DMS 273 treated with DMSO at 0.1 percent for 48 hours (cell line): Measurements from ENCODE around the gene CARNS1.

Experiments used
- DNase-seq: peaks from one replicate; lab custom pipeline; 2025; lab: John Stamatoyannopoulos, UW

The CARNS1 gene

DNA sequence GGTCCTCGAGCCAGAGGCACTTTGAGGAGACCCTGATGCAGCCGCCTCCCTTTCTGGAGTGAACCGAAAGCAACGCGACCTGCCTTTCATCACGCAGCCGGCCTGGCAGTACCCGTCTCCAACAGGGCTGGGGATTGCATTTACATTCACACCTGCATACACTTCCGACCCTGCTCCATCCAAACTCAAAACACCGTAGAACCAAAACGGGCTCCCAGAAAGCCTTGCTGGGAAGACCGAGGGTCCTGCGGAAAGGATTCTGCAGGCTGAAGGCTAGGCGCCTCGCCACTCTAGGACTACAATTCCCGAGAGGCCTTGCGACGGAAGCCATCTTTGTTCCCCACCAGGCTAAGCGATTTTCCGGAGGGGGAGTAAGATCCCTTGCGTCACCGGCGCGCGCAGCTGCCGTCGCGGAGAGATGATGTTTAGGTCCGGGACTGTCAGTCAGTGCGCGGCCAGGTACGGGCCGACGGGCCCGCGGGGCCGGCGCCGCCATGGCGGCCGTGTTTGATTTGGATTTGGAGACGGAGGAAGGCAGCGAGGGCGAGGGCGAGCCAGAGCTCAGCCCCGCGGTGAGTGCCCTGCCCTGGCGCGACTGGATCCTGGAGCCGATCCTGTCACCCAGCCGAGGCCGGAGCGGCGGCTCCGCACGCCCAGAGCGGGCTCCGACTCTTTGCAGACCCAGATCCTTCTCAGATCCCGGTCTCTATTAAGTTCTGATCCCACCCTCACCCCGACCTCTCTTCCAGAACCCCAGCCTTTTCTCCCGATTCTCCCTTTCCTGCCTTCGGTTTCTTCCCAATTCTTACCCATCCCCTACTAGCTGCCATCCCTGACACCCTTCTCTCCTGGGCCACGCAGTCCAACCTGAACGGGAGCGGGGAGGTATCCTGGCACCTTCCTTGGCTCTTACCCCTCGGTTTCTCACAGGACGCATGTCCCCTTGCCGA lies 12.8 kb downstream of the CARNS1 start, which contains the start of gene RPS6KB2:
Gene RPS6KB2, plus strand, starts transcription at position 443 of the 950 bp plus-strand sequence. Its CDS starts 52 bp downstream, at position 495.
- peak; percentile 76 for DNase-seq

DNA sequence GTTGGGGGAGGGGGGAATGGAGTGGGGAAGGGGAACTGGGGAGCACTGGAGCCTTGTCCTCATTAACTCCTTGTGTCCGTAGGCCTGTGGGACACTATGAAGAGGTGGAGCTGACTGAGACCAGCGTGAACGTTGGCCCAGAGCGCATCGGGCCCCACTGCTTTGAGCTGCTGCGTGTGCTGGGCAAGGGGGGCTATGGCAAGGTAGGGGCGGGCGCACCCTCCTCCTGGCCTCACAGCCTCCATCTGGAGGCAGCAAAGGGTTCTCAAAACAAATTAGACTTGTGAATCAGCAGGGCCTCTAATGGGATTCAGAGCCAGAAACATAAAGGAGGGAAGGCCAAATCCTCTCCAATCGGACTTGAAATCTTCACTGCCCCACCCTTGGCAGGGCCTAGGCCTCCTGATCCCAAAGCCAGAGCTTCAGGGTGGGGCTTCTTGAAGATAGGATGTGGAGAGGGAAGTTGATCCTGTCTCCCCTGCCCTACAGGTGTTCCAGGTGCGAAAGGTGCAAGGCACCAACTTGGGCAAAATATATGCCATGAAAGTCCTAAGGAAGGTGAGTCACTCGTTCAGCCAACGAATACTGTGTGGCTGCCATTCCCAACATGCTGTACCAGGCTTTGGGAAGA lies 13.7 kb downstream of the CARNS1 start:
- no peak for DNase-seq

DNA sequence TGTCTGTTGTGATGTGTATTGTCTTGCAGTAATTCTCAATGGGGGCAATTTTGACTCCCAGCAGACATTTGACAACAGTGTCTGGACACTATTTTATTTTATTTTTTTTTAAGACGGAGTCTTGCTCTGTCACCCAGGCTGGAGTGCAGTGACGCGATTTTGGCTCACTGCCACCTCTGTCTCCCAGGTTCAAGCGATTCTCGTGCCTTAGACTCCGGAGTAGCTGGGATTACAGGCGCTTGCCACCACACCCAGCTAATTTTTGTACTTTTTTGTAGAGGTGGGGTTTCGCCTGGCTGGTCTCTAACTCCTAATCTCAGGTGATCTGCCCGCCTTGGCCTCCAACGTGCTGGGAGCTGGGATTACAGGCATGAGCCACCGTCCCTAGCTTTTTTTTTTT lies 14.2 kb downstream of the CARNS1 start:
- no peak for DNase-seq

DNA sequence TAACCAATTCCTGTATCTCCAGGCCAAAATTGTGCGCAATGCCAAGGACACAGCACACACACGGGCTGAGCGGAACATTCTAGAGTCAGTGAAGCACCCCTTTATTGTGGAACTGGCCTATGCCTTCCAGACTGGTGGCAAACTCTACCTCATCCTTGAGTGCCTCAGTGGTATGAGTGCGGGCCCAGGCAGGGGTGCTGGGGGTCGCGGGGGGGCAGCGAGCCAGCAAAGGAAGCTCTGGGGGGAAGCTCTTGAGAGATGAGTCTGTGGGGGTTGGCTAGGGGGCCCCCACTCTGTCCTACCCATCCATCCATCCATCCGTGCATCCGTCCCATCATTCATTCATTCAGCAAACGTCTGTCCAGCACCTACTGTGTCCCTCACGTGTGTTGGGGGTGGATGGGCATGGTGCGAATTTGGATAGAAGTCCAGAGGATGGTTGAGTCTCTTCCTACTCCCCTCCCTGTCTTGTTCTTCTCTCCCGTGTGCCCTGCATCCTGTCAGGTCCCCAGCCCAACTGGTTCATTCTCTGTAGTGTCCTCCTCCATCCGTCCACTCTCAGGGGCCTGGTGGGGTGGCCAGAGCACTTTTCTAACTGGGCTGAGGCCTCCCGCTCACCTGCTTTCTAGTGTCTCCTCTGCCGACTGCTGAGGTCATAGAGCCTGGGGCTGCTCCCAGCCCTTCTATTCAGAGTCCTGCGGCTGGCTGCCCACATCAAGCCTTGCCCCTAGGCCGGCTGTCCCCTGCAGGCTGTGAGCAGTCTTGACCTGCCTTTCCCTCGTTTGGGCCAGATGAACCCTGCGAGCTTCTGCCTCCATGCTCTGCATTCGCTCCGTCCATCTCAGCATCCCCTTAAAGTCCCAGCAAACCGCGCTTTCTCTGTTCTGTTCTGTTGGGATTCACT lies 16.1 kb downstream of the CARNS1 start:
- no peak for DNase-seq

DNA sequence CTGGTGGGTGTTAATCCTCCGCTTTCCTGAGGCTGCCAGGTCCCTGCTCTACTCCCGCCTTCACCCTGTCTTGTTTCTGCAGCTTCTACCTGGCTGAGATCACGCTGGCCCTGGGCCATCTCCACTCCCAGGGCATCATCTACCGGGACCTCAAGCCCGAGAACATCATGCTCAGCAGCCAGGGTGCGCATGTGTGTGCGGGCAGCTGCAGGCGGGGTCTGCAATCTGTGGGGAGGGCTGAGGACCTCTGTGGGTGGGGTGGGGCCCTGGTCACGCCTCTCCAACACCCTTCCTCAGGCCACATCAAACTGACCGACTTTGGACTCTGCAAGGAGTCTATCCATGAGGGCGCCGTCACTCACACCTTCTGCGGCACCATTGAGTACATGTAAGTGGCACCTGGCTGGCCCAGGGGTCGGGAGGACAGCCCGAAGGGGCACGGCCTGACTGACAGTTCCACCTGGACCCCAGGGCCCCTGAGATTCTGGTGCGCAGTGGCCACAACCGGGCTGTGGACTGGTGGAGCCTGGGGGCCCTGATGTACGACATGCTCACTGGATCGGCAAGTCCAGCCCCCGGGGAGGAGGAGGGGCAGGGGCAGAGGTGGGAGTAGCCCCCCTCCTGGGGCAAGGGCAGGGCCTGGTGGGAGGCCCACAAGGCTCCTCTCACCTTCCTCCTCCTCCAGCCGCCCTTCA lies 17.3 kb downstream of the CARNS1 start:
- DNase-seq = no peak

DNA sequence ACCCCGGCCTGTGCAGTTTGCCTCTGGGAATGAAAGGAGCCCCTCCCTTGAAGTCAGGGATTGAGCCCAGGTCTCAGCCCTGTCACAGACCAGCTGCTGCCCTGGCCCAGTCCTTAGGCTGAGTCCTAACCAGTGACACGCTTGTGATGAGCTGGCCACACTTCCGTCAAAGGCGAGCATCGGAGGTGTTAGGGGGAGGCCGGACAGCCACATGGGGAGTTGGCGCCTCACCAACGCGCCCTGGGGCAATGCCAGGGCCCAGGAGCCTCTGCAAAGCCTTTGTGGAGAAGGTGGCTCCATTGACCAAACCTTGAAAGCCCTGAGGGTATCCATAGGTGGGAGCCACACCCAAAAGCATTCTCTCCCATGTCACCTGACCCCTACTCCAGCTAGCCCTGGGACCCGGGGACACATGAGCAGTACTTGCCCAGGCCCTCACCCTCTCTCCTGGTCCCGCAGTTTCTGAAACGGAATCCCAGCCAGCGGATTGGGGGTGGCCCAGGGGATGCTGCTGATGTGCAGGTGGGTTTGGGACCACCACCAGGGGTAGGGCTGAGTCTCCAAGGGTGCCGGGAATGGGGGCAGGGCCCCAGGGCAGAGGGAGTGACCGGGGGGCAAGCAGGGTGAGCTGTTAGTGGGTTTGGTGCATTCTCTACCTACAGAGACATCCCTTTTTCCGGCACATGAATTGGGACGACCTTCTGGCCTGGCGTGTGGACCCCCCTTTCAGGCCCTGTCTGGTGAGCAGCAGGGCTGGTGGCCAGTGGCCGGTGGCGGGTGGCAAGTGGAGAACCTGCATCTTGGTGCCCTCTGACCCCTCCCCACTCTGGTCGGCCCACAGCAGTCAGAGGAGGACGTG lies 18.3 kb downstream of the CARNS1 start:
- DNase-seq = no peak

DNA sequence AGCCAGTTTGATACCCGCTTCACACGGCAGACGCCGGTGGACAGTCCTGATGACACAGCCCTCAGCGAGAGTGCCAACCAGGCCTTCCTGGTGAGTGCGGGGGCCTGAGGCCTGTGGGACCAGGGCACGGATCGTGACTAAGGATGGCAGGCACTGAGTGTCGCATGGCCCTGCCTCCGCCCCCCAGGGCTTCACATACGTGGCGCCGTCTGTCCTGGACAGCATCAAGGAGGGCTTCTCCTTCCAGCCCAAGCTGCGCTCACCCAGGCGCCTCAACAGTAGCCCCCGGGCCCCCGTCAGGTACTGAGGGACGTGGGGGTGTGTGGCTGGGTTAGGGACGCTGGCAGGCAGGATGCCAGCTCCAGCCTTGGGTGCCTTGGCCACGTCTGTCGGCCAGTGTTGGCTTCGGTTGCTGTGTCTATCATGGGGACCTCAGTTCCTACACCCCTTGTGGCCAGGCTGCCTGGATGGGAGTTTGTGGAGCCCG lies 19.0 kb downstream of the CARNS1 start:
- DNase-seq = no peak

DNA sequence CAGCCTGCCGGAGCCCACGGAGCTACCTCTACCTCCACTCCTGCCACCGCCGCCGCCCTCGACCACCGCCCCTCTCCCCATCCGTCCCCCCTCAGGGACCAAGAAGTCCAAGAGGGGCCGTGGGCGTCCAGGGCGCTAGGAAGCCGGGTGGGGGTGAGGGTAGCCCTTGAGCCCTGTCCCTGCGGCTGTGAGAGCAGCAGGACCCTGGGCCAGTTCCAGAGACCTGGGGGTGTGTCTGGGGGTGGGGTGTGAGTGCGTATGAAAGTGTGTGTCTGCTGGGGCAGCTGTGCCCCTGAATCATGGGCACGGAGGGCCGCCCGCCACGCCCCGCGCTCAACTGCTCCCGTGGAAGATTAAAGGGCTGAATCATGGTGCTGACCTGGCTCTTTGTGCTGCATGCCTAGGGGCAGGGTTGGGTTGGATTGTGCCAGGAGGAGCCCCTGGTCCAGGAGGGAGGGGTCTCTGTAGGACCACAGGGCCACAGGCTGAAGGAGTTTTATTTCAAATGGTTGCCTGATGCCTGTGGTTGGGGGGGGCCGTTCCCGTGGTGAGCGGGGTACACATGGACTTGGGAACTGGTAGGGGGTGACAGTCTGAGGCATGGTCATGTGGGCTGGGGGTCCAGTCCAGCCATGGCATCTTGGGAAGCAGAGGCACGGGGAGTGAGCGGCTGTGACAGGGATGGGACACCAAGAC lies 19.7 kb downstream of the CARNS1 start:
- DNase-seq = no peak

DNA sequence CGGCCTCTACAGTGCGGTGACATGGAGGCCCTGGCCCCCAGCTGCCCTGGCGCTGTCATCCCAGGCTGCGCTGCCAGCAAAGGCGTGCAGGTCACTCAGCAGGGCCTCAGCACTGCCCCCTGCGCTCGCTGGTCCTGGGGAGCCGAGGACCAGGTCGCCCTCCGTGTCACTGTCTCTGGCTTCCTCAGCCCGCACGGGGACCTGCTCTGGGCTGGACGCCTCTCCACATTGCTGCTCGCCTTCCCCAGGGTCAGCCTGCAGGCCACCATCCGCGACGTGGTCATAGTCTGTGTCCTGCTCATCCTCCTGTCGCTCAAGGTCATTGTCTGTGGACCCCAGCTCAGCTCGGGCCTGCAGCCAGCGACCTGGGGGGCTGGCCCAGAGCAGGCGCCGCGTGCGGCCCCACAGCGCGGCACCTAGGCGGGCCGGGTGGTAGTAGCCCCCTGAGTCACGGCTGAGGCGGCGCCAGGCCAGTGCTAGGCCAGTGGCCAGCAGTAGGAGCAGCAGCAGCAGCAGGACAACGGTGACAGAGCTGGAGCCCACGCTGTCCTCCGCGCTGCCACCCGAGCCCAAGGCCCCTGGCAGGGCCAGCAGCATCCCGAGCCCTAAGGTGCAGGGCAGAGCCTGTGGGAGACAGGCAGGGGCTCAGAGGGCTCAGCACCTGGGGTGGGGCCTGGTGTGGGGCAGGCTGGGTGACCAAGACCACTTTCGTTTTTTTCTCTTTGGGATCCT lies 20.4 kb downstream of the CARNS1 start:
- DNase-seq = no peak

DNA sequence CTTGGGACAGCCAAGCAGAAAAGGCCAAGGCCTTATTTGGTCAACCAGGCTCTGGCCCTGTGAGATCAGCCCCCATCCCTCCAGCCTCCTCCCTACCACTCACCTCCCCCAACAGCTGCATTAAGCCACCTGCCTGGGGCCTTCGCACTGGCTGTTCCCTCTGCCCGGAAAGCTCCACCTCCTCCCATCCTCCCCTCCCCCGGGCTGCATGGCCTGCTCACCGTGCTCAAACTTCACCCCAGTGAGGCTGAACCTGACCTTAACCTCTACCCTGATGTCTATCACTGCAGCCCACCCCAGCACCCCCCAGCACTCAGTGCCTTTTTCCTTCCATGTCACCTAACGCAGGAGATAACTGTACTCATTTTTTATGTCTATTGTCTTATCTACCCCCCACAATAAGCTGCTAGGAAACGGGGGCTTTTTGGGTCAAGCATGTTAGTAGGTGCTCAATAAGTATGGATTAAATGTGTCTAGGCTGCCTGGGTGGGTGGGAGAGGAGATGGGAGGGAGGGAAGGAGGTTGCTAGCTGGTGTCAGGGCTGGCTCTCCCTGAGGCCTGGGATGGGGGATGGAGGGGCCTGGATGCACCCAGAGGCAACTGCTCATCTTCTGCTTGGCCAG lies 21.1 kb downstream of the CARNS1 start:
- no peak for DNase-seq

DNA sequence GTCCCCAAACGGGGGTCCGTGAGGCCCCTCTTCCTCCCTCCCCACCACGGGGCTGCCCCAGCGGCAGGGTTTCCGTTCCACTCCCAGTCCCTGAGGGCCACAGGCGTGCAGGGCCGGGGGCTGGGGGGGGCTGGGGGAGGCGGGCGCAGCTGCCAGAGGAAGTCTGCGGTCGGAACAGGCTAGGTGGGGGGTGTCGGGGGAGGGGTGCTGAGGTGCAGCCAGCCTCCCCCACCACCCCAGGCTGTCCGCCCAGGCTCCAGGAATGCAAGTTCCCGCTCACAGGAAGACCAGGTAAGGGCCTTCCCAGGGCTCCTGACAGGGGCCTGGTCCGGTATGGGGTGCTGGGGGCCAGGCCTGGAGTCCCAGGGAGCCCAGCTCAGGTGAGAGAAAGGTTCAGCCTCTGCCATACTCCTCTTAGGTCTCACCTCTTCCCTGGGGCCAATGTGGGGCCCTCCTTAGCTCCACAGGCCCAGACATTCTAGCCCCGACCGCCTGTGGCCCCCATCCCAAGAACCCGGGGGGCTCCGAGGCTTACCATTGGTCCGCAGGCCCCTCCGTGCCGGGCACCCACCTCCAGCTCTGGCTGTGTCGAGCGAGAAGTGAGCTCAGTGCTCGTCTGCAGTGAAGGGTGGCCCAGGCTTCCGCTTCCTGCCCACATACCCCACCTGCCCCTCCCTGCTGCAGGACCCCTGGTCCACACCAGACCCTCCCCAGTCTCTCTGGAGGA lies 21.8 kb downstream of the CARNS1 start, which contains the start of gene PTPRCAP:
Gene PTPRCAP, minus strand, starts transcription at position 601 of the 727 bp plus-strand sequence. Its CDS starts 63 bp downstream, at position 538.
- DNase-seq = no peak

DNA sequence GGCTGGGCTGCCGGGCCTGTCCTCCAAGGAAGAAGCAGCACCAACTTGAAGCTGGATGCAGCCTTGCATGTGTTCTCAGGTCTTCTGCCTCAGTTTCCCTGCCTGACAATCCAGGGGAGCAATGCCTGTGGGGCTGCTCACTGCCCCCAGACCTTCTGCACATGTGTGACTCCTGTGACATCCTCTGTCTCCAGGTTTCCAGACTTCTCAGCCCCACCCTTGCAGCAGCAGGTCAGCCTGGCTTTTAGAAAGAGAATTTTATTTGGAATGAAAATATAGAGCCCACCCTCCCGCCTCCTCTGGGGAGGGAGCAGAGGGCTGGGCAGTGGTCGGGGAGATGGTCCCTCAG lies 22.3 kb downstream of the CARNS1 start:
- no peak for DNase-seq

DNA sequence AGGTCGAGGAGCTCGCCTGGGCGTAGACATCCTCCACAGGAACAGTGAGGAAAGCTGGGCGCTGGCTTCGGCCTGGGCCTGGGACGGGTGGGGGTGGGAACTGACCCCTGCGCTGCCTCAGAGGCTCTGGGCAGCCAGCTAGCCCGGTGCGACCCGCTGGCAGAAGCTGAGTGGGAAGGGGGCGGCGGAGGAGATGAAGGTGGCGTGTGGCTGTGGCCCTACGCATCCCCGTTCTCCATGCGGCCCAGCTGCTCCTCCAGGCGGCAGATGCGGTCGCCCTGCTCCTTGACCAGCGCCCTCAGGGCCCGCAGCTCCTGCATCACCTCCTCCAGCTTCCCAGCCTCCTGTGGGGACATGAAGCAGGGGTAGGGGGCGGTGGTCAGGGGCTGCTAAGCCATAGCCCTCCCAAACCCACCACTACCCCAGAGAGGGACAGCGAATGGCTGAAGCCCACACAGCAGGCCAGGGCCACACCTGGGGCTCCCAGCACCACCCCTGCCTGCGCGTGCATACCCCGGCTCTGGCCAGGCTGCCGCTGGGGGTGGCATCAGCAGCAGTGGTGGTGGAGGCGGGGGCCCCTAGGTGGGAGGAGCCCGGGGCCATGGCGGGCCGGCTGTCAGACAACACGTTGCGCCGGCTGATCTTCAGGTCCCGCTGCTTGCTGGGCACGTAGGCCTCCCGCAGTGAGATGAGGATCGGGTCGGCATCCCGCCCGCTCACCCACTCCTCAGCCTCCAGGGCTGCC lies 22.9 kb downstream of the CARNS1 start:
- DNase-seq = no peak

DNA sequence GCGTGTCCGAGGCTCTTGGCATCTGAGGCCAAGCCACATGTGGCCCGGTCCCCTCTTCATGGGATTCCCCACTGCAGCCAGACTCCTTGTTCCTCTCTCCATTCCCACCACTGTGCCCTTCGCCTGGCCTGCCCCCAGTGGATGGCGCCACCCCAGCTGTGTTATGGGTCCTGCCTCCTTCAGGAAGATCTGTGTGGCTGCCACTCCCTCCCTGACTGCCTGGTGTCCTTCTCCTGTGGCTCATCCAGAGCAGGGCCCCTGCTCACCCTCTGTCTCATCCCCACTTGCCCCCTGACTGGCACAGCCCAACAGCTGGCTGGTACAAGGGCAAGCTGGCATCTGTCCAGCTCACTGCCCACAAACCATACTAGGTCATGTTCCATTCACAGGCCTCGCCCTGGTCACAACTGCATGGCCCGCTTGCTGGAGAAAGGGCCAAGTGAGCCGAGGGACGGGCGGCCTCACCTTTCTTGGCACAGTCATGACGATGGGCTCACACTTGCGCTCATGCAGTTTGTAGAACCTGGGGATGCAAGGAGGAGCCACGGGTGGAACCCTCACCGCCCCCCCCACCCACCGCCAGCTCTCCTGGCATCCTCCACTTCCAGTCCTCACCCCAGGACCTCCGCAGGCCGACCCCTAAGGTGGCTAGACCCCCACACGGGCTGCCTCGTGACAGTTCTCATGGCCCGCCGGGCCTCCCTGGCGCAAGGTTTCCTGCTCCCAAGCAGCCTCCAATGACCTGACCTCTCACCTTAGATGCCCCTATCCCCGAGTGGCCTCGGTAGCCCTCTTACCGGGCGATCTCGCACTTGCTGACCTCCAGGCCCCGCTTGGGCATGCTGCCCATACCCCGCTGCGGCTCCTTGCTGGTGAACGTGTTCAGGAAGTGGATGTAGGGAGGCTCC lies 24.1 kb downstream of the CARNS1 start:
- DNase-seq = no peak

DNA sequence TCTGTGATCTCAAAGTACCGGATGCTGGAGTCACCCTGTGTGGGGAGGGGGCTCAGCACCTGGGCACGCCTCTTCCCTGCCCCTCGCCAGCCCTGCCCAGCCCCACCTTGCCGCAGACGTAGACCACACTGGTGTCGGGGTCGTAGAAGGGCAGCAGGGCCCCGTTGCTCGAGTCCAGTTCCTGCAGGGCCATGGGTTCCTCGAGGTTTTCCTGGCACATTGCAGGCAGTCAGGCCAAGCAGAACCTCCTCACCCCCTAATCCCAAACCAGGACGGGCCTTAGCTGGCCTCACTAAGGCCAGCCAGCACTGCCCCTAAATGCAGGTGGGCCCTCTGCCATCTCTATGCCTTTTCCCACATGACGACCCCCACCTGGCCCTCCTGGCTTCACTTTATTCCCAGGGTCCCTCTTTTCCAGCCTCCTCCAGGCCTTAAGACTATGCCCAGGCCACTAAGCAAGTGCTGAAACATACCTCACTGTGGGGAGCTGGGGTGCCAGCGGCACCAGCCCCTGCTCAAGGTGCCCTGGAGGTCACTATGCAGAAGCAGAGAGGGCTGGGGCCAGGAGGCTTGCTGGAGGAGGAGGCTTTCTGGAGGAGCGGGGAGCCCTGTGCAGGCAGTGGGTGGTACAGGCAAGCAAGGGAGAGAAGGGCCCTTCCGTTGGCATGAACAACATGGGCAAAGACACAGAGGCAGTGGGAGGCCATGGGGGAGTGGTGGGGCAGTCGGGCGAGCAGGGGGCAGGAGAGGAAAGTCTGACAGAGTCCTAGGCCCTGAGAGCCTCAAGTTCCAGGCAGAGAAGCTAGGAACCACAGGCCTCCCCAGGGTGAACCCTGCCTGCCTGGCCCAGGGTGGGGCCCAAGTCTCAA lies 25.0 kb downstream of the CARNS1 start:
- no peak for DNase-seq
